HL-60 (cell line): ENCODE data around the gene NHLRC2.

Experiments
- GABPA ChIP-seq: IDR thresholded peaks from 2 replicates; pipeline ENCODE4 v1.6.1; 2012; ENCODE audit warnings: low read depth
- POLR2AphosphoS5 ChIP-seq: IDR thresholded peaks from 2 replicates; pipeline ENCODE4 v1.6.1; 2012; ENCODE audit warnings: low read depth
- SPI1 ChIP-seq: IDR thresholded peaks from 2 replicates; pipeline ENCODE4 v1.6.1; 2012; ENCODE audit warnings: low read depth, mild to moderate bottlenecking, borderline replicate concordance
- TF ChIP-seq, protein P1 (sequence below): IDR thresholded peaks from one replicate; pipeline ENCODE4 v1.5.1; 2011; ENCODE audit warnings: low read length, control low read depth, inconsistent platforms; ENCODE audit not compliant: insufficient read depth
- TF ChIP-seq, protein P2 (sequence below): IDR thresholded peaks from 2 replicates; pipeline ENCODE4 v1.6.1; 2012; ENCODE audit warnings: low read depth; ENCODE audit not compliant: insufficient replicate concordance

DNA sequence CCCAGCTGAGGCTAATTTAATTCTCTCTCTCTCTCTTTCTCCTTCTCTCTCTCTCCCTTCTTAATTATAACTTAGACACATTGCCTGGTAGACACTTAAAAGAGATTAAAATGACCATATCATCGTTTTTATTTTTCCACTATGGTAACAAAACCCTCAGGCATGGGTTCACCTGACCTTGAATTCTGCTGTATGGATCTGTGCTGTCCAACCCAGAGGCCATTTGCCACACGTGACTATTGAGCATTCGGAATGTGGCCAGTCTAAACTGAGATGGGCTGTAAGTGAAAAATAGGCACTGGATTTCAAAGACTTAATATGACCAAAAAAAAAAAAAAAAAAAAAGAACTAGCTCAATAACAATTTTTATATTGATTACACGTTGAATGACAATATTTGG lies 93.6 kb downstream of the NHLRC2 start:
- TF ChIP-seq, protein P1, sequence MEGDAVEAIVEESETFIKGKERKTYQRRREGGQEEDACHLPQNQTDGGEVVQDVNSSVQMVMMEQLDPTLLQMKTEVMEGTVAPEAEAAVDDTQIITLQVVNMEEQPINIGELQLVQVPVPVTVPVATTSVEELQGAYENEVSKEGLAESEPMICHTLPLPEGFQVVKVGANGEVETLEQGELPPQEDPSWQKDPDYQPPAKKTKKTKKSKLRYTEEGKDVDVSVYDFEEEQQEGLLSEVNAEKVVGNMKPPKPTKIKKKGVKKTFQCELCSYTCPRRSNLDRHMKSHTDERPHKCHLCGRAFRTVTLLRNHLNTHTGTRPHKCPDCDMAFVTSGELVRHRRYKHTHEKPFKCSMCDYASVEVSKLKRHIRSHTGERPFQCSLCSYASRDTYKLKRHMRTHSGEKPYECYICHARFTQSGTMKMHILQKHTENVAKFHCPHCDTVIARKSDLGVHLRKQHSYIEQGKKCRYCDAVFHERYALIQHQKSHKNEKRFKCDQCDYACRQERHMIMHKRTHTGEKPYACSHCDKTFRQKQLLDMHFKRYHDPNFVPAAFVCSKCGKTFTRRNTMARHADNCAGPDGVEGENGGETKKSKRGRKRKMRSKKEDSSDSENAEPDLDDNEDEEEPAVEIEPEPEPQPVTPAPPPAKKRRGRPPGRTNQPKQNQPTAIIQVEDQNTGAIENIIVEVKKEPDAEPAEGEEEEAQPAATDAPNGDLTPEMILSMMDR: no peak
- TF ChIP-seq SPI1 (no peak), POLR2AphosphoS5 (no peak), GABPA (no peak)
- TF ChIP-seq, protein P2, sequence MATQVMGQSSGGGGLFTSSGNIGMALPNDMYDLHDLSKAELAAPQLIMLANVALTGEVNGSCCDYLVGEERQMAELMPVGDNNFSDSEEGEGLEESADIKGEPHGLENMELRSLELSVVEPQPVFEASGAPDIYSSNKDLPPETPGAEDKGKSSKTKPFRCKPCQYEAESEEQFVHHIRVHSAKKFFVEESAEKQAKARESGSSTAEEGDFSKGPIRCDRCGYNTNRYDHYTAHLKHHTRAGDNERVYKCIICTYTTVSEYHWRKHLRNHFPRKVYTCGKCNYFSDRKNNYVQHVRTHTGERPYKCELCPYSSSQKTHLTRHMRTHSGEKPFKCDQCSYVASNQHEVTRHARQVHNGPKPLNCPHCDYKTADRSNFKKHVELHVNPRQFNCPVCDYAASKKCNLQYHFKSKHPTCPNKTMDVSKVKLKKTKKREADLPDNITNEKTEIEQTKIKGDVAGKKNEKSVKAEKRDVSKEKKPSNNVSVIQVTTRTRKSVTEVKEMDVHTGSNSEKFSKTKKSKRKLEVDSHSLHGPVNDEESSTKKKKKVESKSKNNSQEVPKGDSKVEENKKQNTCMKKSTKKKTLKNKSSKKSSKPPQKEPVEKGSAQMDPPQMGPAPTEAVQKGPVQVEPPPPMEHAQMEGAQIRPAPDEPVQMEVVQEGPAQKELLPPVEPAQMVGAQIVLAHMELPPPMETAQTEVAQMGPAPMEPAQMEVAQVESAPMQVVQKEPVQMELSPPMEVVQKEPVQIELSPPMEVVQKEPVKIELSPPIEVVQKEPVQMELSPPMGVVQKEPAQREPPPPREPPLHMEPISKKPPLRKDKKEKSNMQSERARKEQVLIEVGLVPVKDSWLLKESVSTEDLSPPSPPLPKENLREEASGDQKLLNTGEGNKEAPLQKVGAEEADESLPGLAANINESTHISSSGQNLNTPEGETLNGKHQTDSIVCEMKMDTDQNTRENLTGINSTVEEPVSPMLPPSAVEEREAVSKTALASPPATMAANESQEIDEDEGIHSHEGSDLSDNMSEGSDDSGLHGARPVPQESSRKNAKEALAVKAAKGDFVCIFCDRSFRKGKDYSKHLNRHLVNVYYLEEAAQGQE: no peak
